SK-N-SH treated with all-trans-retinoic acid at 6 μM for 48 hours (cell line): ENCODE results near the gene CATSPERZ.

Experiments used
- ESRRG ChIP-seq: fragments of 250-450 bp; sonication (Bioruptor Pico); IDR thresholded peaks from 2 replicates; pipeline ENCODE4 v1.6.1; 2021; ENCODE audit warnings: mild to moderate bottlenecking
- PATZ1 ChIP-seq: fragments of 250-450 bp; sonication (Bioruptor Pico); IDR thresholded peaks from 2 replicates; pipeline ENCODE4 v1.8.0; 2020; ENCODE audit warnings: mild to moderate bottlenecking, moderate library complexity, borderline replicate concordance
- PPARA ChIP-seq: fragments of 250-450 bp; sonication (Bioruptor Pico); IDR thresholded peaks from 2 replicates; pipeline ENCODE4 v1.5.0; 2020; ENCODE audit warnings: mild to moderate bottlenecking, borderline replicate concordance
- SNAI2 ChIP-seq: fragments of 250-450 bp; sonication (Bioruptor Pico); IDR thresholded peaks from 2 replicates; pipeline ENCODE4 v1.5.0; 2020; ENCODE audit warnings: mild to moderate bottlenecking, moderate library complexity
- ZC3H10 ChIP-seq: fragments of 250-450 bp; sonication (Bioruptor Pico); IDR thresholded peaks from 2 replicates; pipeline ENCODE4 v1.5.1; 2021; ENCODE audit warnings: mild to moderate bottlenecking, moderate library complexity
- ZFP30 ChIP-seq: fragments of 450-650 bp; formaldehyde crosslinking; IDR thresholded peaks from 2 replicates; pipeline ENCODE4 v1.5.0; 2022; ENCODE audit warnings: mild to moderate bottlenecking, moderate library complexity

GRCh38 chr11:64296830-64297698, 3.1 kb upstream of the CATSPERZ start:
- TF ChIP-seq SNAI2 (no peak), ZFP30 (no peak), ZC3H10 (CRISPR knock-in tag) (no peak), PPARA (CRISPR knock-in tag) (no peak), ESRRG (no peak), PATZ1 (CRISPR knock-in tag) (no peak)
